ENCODE measurements around the gene ARMC2. TPM values are rescaled to one million over a fixed set of nuclear protein-coding genes. Genes with fewer than 3 reads are reported as not detected.
A peak's percentile ranks its signal among the peaks of the same experiment; 100 is the strongest.

Gene ARMC2
- total RNA-seq, 2 experiments from 2014 or later: 2.6 to 8.4 TPM

DNA sequence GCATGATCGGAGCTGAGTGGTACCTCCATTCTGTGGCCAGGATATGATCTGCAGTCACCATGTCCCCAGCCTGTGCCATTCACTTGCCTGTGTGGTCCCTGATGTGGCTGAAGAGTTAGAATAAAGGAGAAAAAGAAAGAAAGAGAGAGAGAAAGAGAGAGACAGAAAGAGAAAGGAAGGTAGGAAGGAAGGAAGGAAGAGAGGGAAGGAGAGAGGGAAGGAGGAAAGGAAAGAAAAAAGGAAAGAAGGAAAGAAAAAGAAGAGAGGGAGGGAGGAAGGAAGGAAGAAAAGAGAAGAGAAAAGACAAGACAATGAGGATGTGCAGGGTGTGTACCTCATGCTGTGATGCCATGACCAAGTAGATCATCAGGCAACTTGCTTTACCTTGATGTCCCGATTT is 22.1 kb downstream of the ARMC2 start:
- Histone ChIP-seq H3K27ac (ENCODE audit: low read depth, low read length, poor library complexity, severe bottlenecking) (no peak overlapping the region), H3K9me3 (ENCODE audit: low read length) (no peaks in the 10 kb centered on the region), H3K4me1 (ENCODE audit: insufficient read depth, low read length, poor library complexity, severe bottlenecking) (peaks cover 9% of the 10 kb centered on the region), H3K9me2 (ENCODE audit: insufficient read depth, low read length) (no peaks in the 10 kb centered on the region), H3K4me3 (ENCODE audit: low read depth, low read length, poor library complexity, severe bottlenecking) (no peak overlapping the region), H2AFZ (ENCODE audit: low read length) (no peak overlapping the region), H4K20me1 (ENCODE audit: insufficient read depth, low read length) (no peaks in the 10 kb centered on the region), H3K36me3 (ENCODE audit: insufficient read depth, low read length) (no peaks in the 10 kb centered on the region), H3K4me2 (ENCODE audit: low read length) (no peak overlapping the region), H3K79me2 (ENCODE audit: insufficient read depth, low read depth, low read length) (no peaks in the 10 kb centered on the region)
- DNase-seq (ENCODE audit: low spot score): no peak
- ChIA-PET POLR2A (interaction anchor here (0.6 kb wide), 1 partner anchor 562 kb away, joined by 3 read pairs; no protein-coding TSS in a partner anchor), CTCF (ENCODE audit: unreplicated experiment) (no interaction called here)
- no TSS peak for BruUV-seq (replicated peaks)
- intact Hi-C loops (cut with micrococcal nuclease; ENCODE audit: unreplicated experiment): no loop called here
- TF ChIP-seq EZH2phosphoT487 (IDR thresholded peaks at IDR 0.05; ENCODE audit: borderline replicate concordance, low read depth, low read length) (no peak), CTCF (conservative IDR thresholded peaks at IDR 0.05; ENCODE audit: low read length) (no peak)

- Histone ChIP-seq H3K27ac (ENCODE audit: low read depth, low read length, poor library complexity, severe bottlenecking) (no peak overlapping the region), H3K9me2 (ENCODE audit: insufficient read depth, low read length) (no peaks in the 10 kb centered on the region), H3K36me3 (ENCODE audit: insufficient read depth, low read length) (no peaks in the 10 kb centered on the region), H2AFZ (ENCODE audit: low read length) (0 out of 2 replicates have a peak overlapping the region, but pooled peaks have one; percentile 0), H3K4me1 (ENCODE audit: insufficient read depth, low read length, poor library complexity, severe bottlenecking) (peaks cover 9% of the 10 kb centered on the region), H4K20me1 (ENCODE audit: insufficient read depth, low read length) (no peaks in the 10 kb centered on the region), H3K9me3 (ENCODE audit: low read length) (no peaks in the 10 kb centered on the region), H3K79me2 (ENCODE audit: insufficient read depth, low read depth, low read length) (no peaks in the 10 kb centered on the region), H3K4me2 (ENCODE audit: low read length) (no peak overlapping the region), H3K4me3 (ENCODE audit: low read depth, low read length, poor library complexity, severe bottlenecking) (no peak overlapping the region)
- ChIA-PET POLR2A (interaction anchor here (0.6 to 1.3 kb wide), 4 partner anchors 10 to 45 kb away, joined by 3 to 4 read pairs (median 4); no protein-coding TSS in a partner anchor), CTCF (ENCODE audit: unreplicated experiment) (no interaction called here)
- TF ChIP-seq CTCF (conservative IDR thresholded peaks at IDR 0.05; ENCODE audit: low read length) (no peak), EZH2phosphoT487 (IDR thresholded peaks at IDR 0.05; ENCODE audit: borderline replicate concordance, low read depth, low read length) (no peak)
- no TSS peak for BruUV-seq (replicated peaks)
- intact Hi-C loops (cut with micrococcal nuclease; ENCODE audit: unreplicated experiment): no loop called here
- peak; percentile 20 for DNase-seq (ENCODE audit: low spot score)
These were observed 23.9 kb downstream of the ARMC2 start for GRCh38 chr6:108872141-108872557.

- Histone ChIP-seq H2AFZ (ENCODE audit: low read length) (0 out of 2 replicates have a peak overlapping the region, but pooled peaks have one; percentile 0), H3K9me3 (ENCODE audit: low read length) (no peaks in the 10 kb centered on the region), H3K79me2 (ENCODE audit: insufficient read depth, low read depth, low read length) (no peaks in the 10 kb centered on the region), H3K4me3 (ENCODE audit: low read depth, low read length, poor library complexity, severe bottlenecking) (no peak overlapping the region), H3K36me3 (ENCODE audit: insufficient read depth, low read length) (no peaks in the 10 kb centered on the region), H4K20me1 (ENCODE audit: insufficient read depth, low read length) (no peaks in the 10 kb centered on the region), H3K4me2 (ENCODE audit: low read length) (no peak overlapping the region), H3K9me2 (ENCODE audit: insufficient read depth, low read length) (no peaks in the 10 kb centered on the region), H3K4me1 (ENCODE audit: insufficient read depth, low read length, poor library complexity, severe bottlenecking) (peaks cover 9% of the 10 kb centered on the region), H3K27ac (ENCODE audit: low read depth, low read length, poor library complexity, severe bottlenecking) (no peak overlapping the region)
- BruUV-seq (replicated peaks): no TSS peak
- POLR2A ChIA-PET: no interaction called here
- CTCF ChIA-PET (ENCODE audit: unreplicated experiment): no interaction called here
- TF ChIP-seq CTCF (conservative IDR thresholded peaks at IDR 0.05; ENCODE audit: low read length) (no peak), EZH2phosphoT487 (IDR thresholded peaks at IDR 0.05; ENCODE audit: borderline replicate concordance, low read depth, low read length) (no peak)
- no peak for DNase-seq (ENCODE audit: low spot score)
- intact Hi-C loops (cut with micrococcal nuclease; ENCODE audit: unreplicated experiment): no loop called here
These were observed 24.4 kb downstream of the ARMC2 start for GRCh38 chr6:108872575-108872974.

Measured in OCI-LY7 (cell line).